ENCODE results near the gene HNF1B. TPM values are rescaled to one million over a fixed set of nuclear protein-coding genes. Genes with fewer than 3 reads are reported as not detected.
"Not testable (repeated sequence)": the region's sequence is repeated elsewhere in the genome, so short reads cannot be mapped to it uniquely, and the experiment has no call there.

The HNF1B gene
- total and polyA plus RNA-seq, 3 experiments from 2014 or later: 0.22 to 0.73 TPM; not detected in 1

DNA sequence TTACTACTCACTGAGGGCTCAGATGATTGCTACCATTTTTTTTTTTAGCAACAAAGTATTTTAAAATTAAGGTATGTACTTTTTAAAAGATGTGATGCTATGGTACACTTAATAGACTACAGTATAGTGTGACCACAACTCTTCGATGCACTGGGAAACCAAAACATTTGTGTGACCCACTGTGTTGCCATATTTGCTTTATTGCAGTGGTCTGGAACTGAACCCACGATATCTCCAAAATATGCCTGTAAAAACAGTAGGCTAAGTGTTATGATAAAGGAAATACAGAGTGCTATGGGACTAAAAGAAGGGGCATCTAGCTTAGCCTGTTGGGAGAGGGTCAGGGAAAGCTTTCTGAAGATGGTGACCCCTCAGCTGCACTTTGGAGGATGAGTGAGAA is 41.6 kb upstream of the HNF1B start:
- H3K27ac Mint-ChIP-seq: no peak overlapping the region
- Histone ChIP-seq H3K9me3 (ENCODE audit: low read length) (no peaks in the 10 kb centered on the region), H3K27ac (ENCODE audit: low read depth, low read length) (no peak overlapping the region), H3K4me1 (ENCODE audit: insufficient read depth, low read length) (no peaks in the 10 kb centered on the region), H3K27me3 (ENCODE audit: insufficient read depth, low read length, poor library complexity, severe bottlenecking) (no peaks in the 10 kb centered on the region), H3K4me3 (ENCODE audit: low read length) (no peak overlapping the region), H3K36me3 (ENCODE audit: insufficient read depth, low read length) (no peaks in the 10 kb centered on the region)
- CTCF ChIA-PET: no interaction called here
- H3K27me3 Mint-ChIP-seq: peaks cover 20 to 66% of the 10 kb centered on the region in 2 donors
- no peak overlapping the region for H3K4me3 Mint-ChIP-seq
- POLR2A ChIA-PET: no interaction called here
- H3K36me3 Mint-ChIP-seq: no peaks in the 10 kb centered on the region
- H3K9me3 Mint-ChIP-seq: no peaks in the 10 kb centered on the region
- DNase-seq: no peak
- H3K4me1 Mint-ChIP-seq: no peaks in the 10 kb centered on the region

DNA sequence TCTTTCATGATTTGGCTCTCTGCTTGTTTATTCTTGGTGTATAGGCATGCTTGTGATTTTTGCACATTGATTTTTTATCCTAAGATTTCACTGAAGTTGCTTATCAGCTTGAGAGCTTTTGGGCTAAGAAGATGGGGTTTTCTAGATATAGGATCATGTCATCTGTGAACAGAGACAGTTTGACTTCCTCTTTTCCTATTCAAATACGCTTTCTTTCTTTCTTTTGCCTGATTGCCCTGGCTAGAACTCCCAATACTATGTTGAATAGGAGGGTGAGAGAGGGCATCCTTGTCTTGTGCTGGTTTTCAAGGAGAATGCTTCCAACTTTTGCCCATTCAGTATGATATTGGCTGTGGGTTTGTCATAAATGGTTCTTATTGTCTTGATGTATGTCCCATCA is 37.6 kb upstream of the HNF1B start:
- H3K27me3 Mint-ChIP-seq: peaks cover 16 to 42% of the 10 kb centered on the region in 2 donors
- H3K4me3 ChIP-seq (ENCODE audit: low read length); CTCF ChIA-PET; POLR2A ChIA-PET; H3K4me3 Mint-ChIP-seq; H3K36me3 ChIP-seq (ENCODE audit: insufficient read depth, low read length); H3K4me1 ChIP-seq (ENCODE audit: insufficient read depth, low read length); DNase-seq; H3K4me1 Mint-ChIP-seq; H3K36me3 Mint-ChIP-seq; H3K9me3 ChIP-seq (ENCODE audit: low read length); H3K27ac ChIP-seq (ENCODE audit: low read depth, low read length); H3K9me3 Mint-ChIP-seq; H3K27me3 ChIP-seq (ENCODE audit: insufficient read depth, low read length, poor library complexity, severe bottlenecking): not testable (repeated sequence)
- H3K27ac Mint-ChIP-seq: peak overlapping the region in 1 of 8 donors; percentile 52

DNA sequence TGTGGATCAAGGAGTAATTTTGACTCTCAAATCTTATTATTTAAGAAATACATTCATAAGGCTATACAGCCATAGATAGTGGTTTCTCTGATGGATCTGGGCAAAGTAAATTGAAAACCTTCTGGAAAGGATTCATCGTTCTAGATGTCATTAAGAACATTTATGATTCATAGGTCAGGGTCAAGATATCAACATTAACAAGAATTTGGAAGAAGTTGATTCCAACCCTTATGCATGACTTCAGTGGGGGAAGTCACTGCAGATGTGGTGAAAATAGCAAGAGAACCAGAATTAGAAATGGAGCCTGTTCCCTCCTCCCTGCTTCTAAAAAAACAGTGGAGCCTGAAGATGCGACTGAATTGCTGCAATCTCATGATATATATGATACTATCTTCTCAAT is 36.6 kb upstream of the HNF1B start:
- no peaks in the 10 kb centered on the region for H3K36me3 Mint-ChIP-seq
- CTCF ChIA-PET: no interaction called here
- H3K4me1 Mint-ChIP-seq: no peaks in the 10 kb centered on the region
- DNase-seq: no peak
- POLR2A ChIA-PET: no interaction called here
- no peaks in the 10 kb centered on the region for H3K27me3 ChIP-seq (ENCODE audit: insufficient read depth, low read length, poor library complexity, severe bottlenecking)
- H3K4me1 ChIP-seq (ENCODE audit: insufficient read depth, low read length): no peaks in the 10 kb centered on the region
- H3K9me3 Mint-ChIP-seq: no peaks in the 10 kb centered on the region
- H3K9me3 ChIP-seq (ENCODE audit: low read length): no peaks in the 10 kb centered on the region
- H3K27ac ChIP-seq (ENCODE audit: low read depth, low read length): no peak overlapping the region
- no peak overlapping the region for H3K4me3 ChIP-seq (ENCODE audit: low read length)
- H3K27me3 Mint-ChIP-seq: peaks cover 16 to 32% of the 10 kb centered on the region in 2 donors
- no peak overlapping the region for H3K27ac Mint-ChIP-seq
- H3K4me3 Mint-ChIP-seq: no peak overlapping the region
- no peaks in the 10 kb centered on the region for H3K36me3 ChIP-seq (ENCODE audit: insufficient read depth, low read length)

DNA sequence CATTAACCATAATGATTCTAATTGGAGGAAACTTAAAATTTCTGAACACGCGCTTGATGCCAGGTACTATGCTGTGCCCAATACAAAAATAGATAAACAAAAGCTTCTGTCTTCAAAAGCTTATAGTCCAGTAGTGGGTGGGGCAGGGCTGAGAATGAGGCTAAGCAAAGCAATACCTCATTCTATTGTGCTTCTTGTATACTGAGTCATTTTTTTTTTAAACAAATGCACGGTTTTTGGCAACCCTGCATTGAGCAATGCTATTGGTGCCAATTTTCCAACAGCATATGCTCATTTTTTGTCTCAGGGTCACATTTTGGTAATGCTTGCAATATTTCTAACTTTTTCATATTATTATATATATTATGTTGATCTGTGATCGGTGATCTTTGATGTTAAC is 34.7 kb upstream of the HNF1B start:
- no peaks in the 10 kb centered on the region for H3K4me1 ChIP-seq (ENCODE audit: insufficient read depth, low read length)
- no peak overlapping the region for H3K27ac ChIP-seq (ENCODE audit: low read depth, low read length)
- Mint-ChIP-seq H3K27ac (no peak overlapping the region), H3K9me3 (no peaks in the 10 kb centered on the region), H3K36me3 (no peaks in the 10 kb centered on the region), H3K27me3 (peaks cover 12 to 17% of the 10 kb centered on the region in 2 donors), H3K4me1 (peaks cover 3 to 6% (median 3%) of the 10 kb centered on the region in 3 donors), H3K4me3 (no peak overlapping the region)
- H3K4me3 ChIP-seq (ENCODE audit: low read length): no peak overlapping the region
- CTCF ChIA-PET: no interaction called here
- POLR2A ChIA-PET: no interaction called here
- DNase-seq: no peak
- no peaks in the 10 kb centered on the region for H3K36me3 ChIP-seq (ENCODE audit: insufficient read depth, low read length)
- no peaks in the 10 kb centered on the region for H3K27me3 ChIP-seq (ENCODE audit: insufficient read depth, low read length, poor library complexity, severe bottlenecking)
- no peaks in the 10 kb centered on the region for H3K9me3 ChIP-seq (ENCODE audit: low read length)

DNA sequence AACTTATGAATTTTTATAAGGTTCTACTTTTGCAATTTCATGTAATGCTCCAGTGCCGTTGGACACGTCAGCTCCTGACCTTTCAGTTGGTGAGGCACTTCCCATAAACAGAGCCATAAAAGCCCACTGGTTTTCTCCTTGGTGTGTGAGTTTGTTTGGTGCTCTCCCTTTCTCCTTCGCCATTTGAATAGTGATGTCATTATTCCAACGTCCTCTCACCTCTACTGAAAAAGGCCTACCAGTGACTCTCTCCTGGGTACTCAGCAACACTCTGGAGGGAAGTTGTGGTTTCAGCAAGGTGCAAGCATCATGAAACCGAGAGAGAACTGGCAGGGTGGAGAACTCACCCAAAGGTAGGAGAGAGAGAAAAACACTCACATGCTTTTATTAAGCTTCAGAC is 29.6 kb upstream of the HNF1B start:
- Histone ChIP-seq H3K9me3 (ENCODE audit: low read length) (no peaks in the 10 kb centered on the region), H3K4me1 (ENCODE audit: insufficient read depth, low read length) (no peaks in the 10 kb centered on the region), H3K36me3 (ENCODE audit: insufficient read depth, low read length) (no peaks in the 10 kb centered on the region), H3K4me3 (ENCODE audit: low read length) (no peak overlapping the region), H3K27me3 (ENCODE audit: insufficient read depth, low read length, poor library complexity, severe bottlenecking) (no peaks in the 10 kb centered on the region), H3K27ac (ENCODE audit: low read depth, low read length) (no peak overlapping the region)
- Mint-ChIP-seq H3K36me3 (no peaks in the 10 kb centered on the region), H3K4me1 (peaks cover 5 to 18% (median 10%) of the 10 kb centered on the region in 3 donors), H3K27ac (peak overlapping the region in 1 of 8 donors; percentile 67), H3K27me3 (peaks cover 7 to 9% of the 10 kb centered on the region in 2 donors), H3K4me3 (no peak overlapping the region), H3K9me3 (no peaks in the 10 kb centered on the region)
- CTCF ChIA-PET: no interaction called here
- POLR2A ChIA-PET: no interaction called here
- no peak for DNase-seq

DNA sequence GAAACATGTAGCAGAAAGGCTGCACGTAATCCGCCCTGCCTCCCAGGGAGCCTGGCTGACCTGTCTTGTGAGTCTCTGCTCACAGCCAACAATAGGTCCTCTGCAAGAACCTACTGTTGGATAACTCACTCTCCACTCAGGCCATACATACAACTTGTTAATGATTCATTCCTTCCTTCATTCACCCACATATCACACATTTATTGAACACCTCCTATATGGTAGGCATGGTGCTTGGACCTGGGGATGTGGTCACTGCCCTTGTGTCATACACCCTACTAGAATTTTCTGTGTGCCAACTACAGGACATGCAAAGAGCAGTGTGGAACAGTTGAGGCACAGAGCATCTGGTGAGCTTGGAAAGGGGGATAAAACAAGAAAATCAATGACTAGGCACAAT is 28.1 kb upstream of the HNF1B start:
- DNase-seq: no peak
- Mint-ChIP-seq H3K27ac (peak overlapping the region in 2 of 8 donors; percentile 4 to 6), H3K4me1 (peaks cover 5 to 18% (median 10%) of the 10 kb centered on the region in 3 donors), H3K36me3 (no peaks in the 10 kb centered on the region), H3K4me3 (no peak overlapping the region), H3K27me3 (peaks cover 4 to 9% of the 10 kb centered on the region in 2 donors), H3K9me3 (no peaks in the 10 kb centered on the region)
- Histone ChIP-seq H3K36me3 (ENCODE audit: insufficient read depth, low read length) (no peaks in the 10 kb centered on the region), H3K9me3 (ENCODE audit: low read length) (no peaks in the 10 kb centered on the region), H3K4me3 (ENCODE audit: low read length) (no peak overlapping the region), H3K27ac (ENCODE audit: low read depth, low read length) (no peak overlapping the region), H3K4me1 (ENCODE audit: insufficient read depth, low read length) (no peaks in the 10 kb centered on the region), H3K27me3 (ENCODE audit: insufficient read depth, low read length, poor library complexity, severe bottlenecking) (no peaks in the 10 kb centered on the region)
- POLR2A ChIA-PET: no interaction called here
- CTCF ChIA-PET: no interaction called here

DNA sequence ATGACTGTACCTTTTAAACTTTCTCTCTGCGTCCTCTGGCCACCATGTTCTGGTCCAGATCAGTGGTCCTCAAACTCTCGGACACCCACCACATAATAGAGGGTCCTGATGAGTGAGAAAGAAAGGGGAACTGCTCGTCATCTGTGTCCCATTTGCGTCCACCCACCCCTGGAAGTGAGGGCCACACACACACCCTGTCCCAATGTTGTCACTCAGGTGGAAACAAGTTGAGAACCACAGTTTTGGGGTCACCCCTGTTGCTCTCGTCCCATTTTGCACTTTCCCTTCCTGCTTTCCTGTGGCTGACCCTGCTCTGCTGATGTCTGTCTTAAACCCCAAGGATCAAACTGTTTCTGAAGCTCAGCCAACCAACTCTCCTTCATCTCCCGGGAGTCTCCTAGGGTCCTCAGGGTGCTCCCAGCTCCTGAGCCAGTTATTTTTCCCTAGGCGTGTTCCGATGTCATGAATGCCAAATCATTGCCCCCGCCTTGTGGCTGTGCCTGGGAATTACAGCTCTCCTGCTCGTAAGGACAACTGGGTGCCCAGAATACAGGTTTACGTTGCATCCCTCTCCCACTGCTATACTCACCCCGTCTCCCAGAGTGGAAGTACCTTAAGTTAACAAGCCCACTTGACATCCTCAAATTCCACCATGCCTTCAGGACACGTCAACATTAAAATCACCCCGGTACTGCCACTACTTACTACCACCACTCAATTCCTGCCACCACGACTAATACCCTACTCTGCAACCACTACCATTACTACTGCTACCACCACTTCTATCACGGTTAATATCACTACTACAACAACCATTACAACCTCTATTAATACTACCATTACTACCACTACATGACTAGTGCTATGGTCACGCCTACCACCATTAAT is 26.0 kb upstream of the HNF1B start:
- Mint-ChIP-seq H3K27ac (no peak overlapping the region), H3K36me3 (no peaks in the 10 kb centered on the region), H3K27me3 (peaks cover 4 to 18% of the 10 kb centered on the region in 2 donors), H3K9me3 (no peaks in the 10 kb centered on the region), H3K4me3 (no peak overlapping the region), H3K4me1 (peaks cover 5 to 18% (median 10%) of the 10 kb centered on the region in 3 donors)
- no peak overlapping the region for H3K27ac ChIP-seq (ENCODE audit: low read depth, low read length)
- no peaks in the 10 kb centered on the region for H3K4me1 ChIP-seq (ENCODE audit: insufficient read depth, low read length)
- CTCF ChIA-PET: interaction anchor here (1.3 to 1.9 kb wide), 2 partner anchors 12 to 243 kb away, joined by 3 to 5 read pairs; no protein-coding TSS in a partner anchor
- POLR2A ChIA-PET: no interaction called here
- H3K4me3 ChIP-seq (ENCODE audit: low read length): no peak overlapping the region
- no peaks in the 10 kb centered on the region for H3K36me3 ChIP-seq (ENCODE audit: insufficient read depth, low read length)
- DNase-seq: peak in 1 of 5 donors; percentile 2
- H3K9me3 ChIP-seq (ENCODE audit: low read length): no peaks in the 10 kb centered on the region
- H3K27me3 ChIP-seq (ENCODE audit: insufficient read depth, low read length, poor library complexity, severe bottlenecking): no peaks in the 10 kb centered on the region

DNA sequence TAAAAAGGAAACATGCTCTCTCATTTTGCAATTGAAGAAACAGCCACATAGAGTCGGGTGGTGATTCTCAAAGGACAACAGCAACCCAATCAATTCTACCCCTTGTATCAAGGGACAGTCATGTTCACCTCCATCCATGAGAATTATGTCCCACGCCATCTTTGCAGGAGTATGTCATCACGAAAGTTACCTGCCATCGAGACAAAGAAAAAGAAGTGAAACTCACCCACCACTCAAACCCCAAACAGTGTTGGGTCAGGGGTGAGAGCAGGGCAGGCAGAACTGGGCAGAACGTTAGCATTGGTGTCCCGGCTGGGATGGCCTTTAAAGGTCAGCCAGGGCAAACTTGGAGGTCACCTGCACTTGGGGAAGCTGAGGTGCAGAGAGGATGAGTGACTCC is 24.2 kb upstream of the HNF1B start:
- H3K4me1 ChIP-seq (ENCODE audit: insufficient read depth, low read length): peaks cover 12% of the 10 kb centered on the region
- no peak overlapping the region for H3K4me3 ChIP-seq (ENCODE audit: low read length)
- Mint-ChIP-seq H3K4me1 (peaks cover 12 to 19% (median 15%) of the 10 kb centered on the region in 3 donors), H3K9me3 (no peaks in the 10 kb centered on the region), H3K36me3 (no peaks in the 10 kb centered on the region), H3K27ac (no peak overlapping the region), H3K4me3 (no peak overlapping the region), H3K27me3 (peaks cover 10 to 22% of the 10 kb centered on the region in 2 donors)
- H3K9me3 ChIP-seq (ENCODE audit: low read length): no peaks in the 10 kb centered on the region
- H3K27ac ChIP-seq (ENCODE audit: low read depth, low read length): no peak overlapping the region
- ChIA-PET CTCF (no interaction called here), POLR2A (no interaction called here)
- DNase-seq: no peak
- no peaks in the 10 kb centered on the region for H3K27me3 ChIP-seq (ENCODE audit: insufficient read depth, low read length, poor library complexity, severe bottlenecking)
- no peaks in the 10 kb centered on the region for H3K36me3 ChIP-seq (ENCODE audit: insufficient read depth, low read length)
